ENCODE measurements around the gene MTA1.

MTA1 gene

DNA sequence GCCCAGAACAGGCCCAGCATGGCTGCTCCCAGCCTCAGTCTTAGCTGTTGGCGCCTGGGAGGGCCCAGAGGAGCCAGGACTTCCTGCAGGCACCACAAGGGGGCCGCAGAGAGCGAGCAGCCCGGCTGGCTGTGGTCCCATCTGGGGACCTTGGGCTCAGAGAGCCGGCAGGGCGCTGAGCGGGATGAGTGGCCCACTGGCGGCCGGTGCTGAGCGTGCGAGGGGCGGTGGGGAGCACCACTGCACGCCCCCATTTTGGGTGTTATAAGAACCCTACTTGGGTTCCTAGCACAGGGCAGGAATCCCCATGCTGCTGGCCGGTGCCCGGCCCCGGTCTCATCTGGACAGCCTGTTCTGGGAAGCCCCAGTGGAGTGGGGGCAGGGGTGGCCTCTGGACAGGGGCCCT lies 29.1 kb downstream of the MTA1 start:
- Histone ChIP-seq H3F3A (ENCODE audit: control insufficient read depth, insufficient read depth) (no peaks in the 10 kb centered on the region), H3K4me1 (ENCODE audit: control insufficient read depth, low read length) (no peaks in the 10 kb centered on the region), H3K4me3 (ENCODE audit: low read length) (no peak overlapping the region), H3K36me3 (ENCODE audit: control insufficient read depth, low read length) (peaks cover 42% of the 10 kb centered on the region), H4K20me1 (ENCODE audit: control insufficient read depth, insufficient read depth, low read depth, low read length) (no peaks in the 10 kb centered on the region), H3K9me2 (replicated peaks; ENCODE audit: control insufficient read depth, low read length) (no peaks in the 10 kb centered on the region), H3K27ac (ENCODE audit: low read depth, low read length) (no peak overlapping the region), H3K4me2 (ENCODE audit: low read length) (no peak overlapping the region), H3K27me3 (ENCODE audit: control insufficient read depth, low read length) (no peaks in the 10 kb centered on the region), H3K9me3 (ENCODE audit: control insufficient read depth, insufficient read depth, low read length) (no peaks in the 10 kb centered on the region), H3K79me2 (ENCODE audit: control insufficient read depth, low read length) (peaks cover 14% of the 10 kb centered on the region)
- TF ChIP-seq EZH2phosphoT487 (IDR thresholded peaks at IDR 0.05; ENCODE audit: borderline replicate concordance, low read length) (no peak), CTCF (IDR thresholded peaks at IDR 0.05; ENCODE audit: low read depth, low read length, poor library complexity, severe bottlenecking) (peak; percentile 80)

DNA sequence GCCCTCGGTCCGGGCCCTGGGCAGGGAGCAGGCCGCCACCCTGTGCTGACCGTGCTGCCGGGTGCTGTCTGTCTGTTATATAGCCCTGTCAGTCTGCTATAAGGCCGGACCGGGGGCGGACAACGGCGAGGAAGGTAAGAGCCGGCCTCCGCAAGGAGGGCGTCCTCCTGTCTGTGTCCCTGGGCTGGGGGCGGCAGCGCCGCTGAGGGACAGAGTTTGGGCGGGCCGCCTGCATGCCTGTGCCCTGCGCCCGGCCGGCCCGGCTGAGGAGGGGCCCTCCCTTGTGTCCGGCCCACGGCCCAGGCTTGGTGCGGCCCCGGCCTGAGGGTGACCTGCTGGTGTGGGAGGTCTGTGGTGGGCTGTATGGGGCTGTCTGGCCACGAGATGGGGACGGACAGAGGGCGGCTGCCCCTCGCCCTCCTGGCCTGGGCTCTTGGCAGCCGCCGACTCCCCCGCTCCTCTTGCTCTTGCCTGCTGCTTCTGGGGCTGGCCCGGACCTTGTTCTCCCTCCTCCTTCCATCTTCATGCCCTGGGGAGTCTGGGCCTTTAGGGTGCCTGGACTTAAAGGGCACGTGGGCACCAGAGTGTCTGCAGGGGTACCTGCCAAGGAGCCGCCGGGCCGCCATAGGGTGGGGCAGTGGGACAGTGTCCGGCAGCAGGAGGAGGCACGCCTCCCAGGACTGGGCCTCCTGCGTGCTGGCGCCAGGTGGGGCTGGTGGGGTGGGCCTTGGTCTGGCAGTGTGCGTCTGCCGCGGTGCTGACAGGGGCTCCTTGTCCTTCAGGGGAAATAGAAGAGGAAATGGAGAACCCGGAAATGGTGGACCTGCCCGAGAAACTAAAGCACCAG lies 29.9 kb downstream of the MTA1 start:
- H3K4me3 ChIP-seq (ENCODE audit: low read length) = no peak overlapping the region
- TF ChIP-seq EZH2phosphoT487 (IDR thresholded peaks at IDR 0.05; ENCODE audit: borderline replicate concordance, low read length) = no peak
- TF ChIP-seq CTCF (IDR thresholded peaks at IDR 0.05; ENCODE audit: low read depth, low read length, poor library complexity, severe bottlenecking) = no peak
- no peak overlapping the region for H3K4me2 ChIP-seq (ENCODE audit: low read length)
- H3K79me2 ChIP-seq (ENCODE audit: control insufficient read depth, low read length) = peaks cover 14% of the 10 kb centered on the region
- H3F3A ChIP-seq (ENCODE audit: control insufficient read depth, insufficient read depth) = no peaks in the 10 kb centered on the region
- H3K27ac ChIP-seq (ENCODE audit: low read depth, low read length) = no peak overlapping the region
- no peaks in the 10 kb centered on the region for H4K20me1 ChIP-seq (ENCODE audit: control insufficient read depth, insufficient read depth, low read depth, low read length)
- no peaks in the 10 kb centered on the region for H3K4me1 ChIP-seq (ENCODE audit: control insufficient read depth, low read length)
- peaks cover 47% of the 10 kb centered on the region for H3K36me3 ChIP-seq (ENCODE audit: control insufficient read depth, low read length)
- no peaks in the 10 kb centered on the region for H3K27me3 ChIP-seq (ENCODE audit: control insufficient read depth, low read length)
- H3K9me3 ChIP-seq (ENCODE audit: control insufficient read depth, insufficient read depth, low read length) = no peaks in the 10 kb centered on the region
- no peaks in the 10 kb centered on the region for H3K9me2 ChIP-seq (replicated peaks; ENCODE audit: control insufficient read depth, low read length)

DNA sequence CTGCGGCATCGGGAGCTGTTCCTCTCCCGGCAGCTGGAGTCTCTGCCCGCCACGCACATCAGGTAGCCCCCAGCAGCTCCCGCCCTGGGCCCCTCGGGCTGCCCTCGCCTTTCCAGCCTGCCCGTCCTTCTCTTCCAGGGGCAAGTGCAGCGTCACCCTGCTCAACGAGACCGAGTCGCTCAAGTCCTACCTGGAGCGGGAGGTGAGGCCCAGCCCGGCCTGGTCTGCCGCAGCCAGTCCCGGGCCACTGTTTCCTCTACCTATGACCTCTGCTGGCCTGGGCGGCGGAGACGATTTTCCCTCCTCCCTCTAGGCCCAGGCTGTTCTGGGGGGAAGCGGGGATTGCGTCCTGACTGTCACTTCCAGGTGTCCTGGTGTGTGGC lies 30.5 kb downstream of the MTA1 start:
- Histone ChIP-seq H3K27ac (ENCODE audit: low read depth, low read length) (no peak overlapping the region), H3F3A (ENCODE audit: control insufficient read depth, insufficient read depth) (no peaks in the 10 kb centered on the region), H3K4me1 (ENCODE audit: control insufficient read depth, low read length) (no peaks in the 10 kb centered on the region), H3K79me2 (ENCODE audit: control insufficient read depth, low read length) (peaks cover 14% of the 10 kb centered on the region), H3K9me2 (replicated peaks; ENCODE audit: control insufficient read depth, low read length) (no peaks in the 10 kb centered on the region), H3K27me3 (ENCODE audit: control insufficient read depth, low read length) (no peaks in the 10 kb centered on the region), H3K9me3 (ENCODE audit: control insufficient read depth, insufficient read depth, low read length) (no peaks in the 10 kb centered on the region), H3K36me3 (ENCODE audit: control insufficient read depth, low read length) (peaks cover 49% of the 10 kb centered on the region), H4K20me1 (ENCODE audit: control insufficient read depth, insufficient read depth, low read depth, low read length) (no peaks in the 10 kb centered on the region), H3K4me3 (ENCODE audit: low read length) (no peak overlapping the region), H3K4me2 (ENCODE audit: low read length) (no peak overlapping the region)
- TF ChIP-seq EZH2phosphoT487 (IDR thresholded peaks at IDR 0.05; ENCODE audit: borderline replicate concordance, low read length) = no peak
- no peak for TF ChIP-seq CTCF (IDR thresholded peaks at IDR 0.05; ENCODE audit: low read depth, low read length, poor library complexity, severe bottlenecking)
